Erythroblast (primary cell): ENCODE data around the gene MAP3K5.

ENCODE experiments used
- GATA1 ChIP-seq: IDR thresholded peaks from 2 replicates; pipeline ENCODE4 v1.6.1; 2011; ENCODE audit warnings: low read depth, mild to moderate bottlenecking, control low read depth, low read length, moderate library complexity
- POLR2A ChIP-seq: IDR thresholded peaks from 2 replicates; pipeline ENCODE4 v1.6.1; 2011; ENCODE audit warnings: mild to moderate bottlenecking, low read length

DNA sequence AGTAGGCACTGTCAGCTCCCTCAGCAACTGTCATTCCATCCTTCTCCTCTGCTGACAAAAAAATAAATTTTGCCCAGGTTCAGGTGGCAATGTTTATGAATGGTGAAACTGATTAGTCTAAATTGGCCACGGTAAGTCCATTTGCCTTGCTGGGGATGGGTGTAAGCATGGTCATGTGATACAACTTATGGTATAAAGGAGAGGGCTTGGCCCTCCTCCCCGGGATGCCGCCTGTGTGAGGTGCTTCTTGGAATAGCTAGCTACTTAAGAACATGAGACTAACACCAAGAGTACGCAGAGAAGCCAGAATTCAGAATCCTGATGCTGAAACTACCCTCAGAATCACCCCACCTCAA is 147.7 kb downstream of the MAP3K5 start:
- no peak for TF ChIP-seq POLR2A
- no peak for TF ChIP-seq GATA1
